Peyer's patch (tissue), 4 donors: ENCODE results near the gene BAHD1.

Source experiments
- CTCF ChIP-seq, 6 experiments: fragments of 450-650 bp in 4 of 6; fragments of 200-600 bp in 2 of 6; sonication (generic) in 1 of 6; IDR thresholded peaks; one replicate each; pipeline ENCODE4 v1.5.1; 2017 to 2019; ENCODE audit warnings: antibody characterized with exemption in 6 of 6, mild to moderate bottlenecking in 3 of 6, moderate library complexity in 1 of 6
- POLR2A ChIP-seq, 2 donors: fragments of 450-650 bp; IDR thresholded peaks; one replicate each; pipeline ENCODE4 v1.5.1; 2017; ENCODE audit warnings: antibody characterized with exemption in 2 of 2, mild to moderate bottlenecking in 2 of 2, moderate library complexity in 2 of 2

GRCh38 chr15:40412095-40412759 is 28.5 kb upstream of the BAHD1 start:
- no peak for TF ChIP-seq CTCF (IDR thresholded peaks at IDR 0.05)
- TF ChIP-seq POLR2A (IDR thresholded peaks at IDR 0.05), result no peak
